ENCODE data around the gene SRSF7.

DNA sequence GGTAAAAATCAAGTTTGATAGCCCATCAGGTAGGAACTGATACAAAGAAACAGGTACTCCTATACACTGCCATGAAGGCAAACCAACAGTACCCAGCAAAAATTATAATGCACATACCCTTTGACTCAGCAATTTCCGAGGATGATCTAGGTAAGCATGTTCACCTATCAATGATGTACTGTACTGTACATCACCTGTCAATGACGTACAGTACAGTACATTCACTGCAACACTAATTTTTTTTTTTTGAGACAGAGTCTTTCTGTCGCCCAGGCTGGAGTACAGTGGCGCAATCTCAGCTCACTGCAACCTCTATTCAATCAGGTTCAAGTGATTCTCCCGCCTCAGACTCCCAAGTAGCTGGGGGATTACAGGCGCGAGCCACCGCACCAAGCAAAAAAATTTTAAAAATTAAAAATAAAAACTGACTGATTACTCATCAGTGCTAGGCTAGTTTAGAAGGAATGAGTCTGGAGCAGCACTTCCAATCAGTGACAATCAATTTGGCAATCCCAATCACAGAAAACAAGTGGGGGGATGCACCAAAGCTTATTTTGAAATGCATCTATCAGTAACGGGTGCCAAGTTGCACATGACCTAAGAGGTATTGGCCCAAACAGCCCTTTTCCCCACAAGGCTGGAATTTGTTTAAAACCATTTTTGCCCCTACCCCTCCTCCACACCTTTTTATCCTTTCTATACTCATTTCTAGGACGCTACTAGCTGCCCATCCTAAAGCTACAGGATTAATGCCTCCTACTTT is 8.2 kb downstream of the SRSF7 start:
- TF ChIP-seq, protein P1, sequence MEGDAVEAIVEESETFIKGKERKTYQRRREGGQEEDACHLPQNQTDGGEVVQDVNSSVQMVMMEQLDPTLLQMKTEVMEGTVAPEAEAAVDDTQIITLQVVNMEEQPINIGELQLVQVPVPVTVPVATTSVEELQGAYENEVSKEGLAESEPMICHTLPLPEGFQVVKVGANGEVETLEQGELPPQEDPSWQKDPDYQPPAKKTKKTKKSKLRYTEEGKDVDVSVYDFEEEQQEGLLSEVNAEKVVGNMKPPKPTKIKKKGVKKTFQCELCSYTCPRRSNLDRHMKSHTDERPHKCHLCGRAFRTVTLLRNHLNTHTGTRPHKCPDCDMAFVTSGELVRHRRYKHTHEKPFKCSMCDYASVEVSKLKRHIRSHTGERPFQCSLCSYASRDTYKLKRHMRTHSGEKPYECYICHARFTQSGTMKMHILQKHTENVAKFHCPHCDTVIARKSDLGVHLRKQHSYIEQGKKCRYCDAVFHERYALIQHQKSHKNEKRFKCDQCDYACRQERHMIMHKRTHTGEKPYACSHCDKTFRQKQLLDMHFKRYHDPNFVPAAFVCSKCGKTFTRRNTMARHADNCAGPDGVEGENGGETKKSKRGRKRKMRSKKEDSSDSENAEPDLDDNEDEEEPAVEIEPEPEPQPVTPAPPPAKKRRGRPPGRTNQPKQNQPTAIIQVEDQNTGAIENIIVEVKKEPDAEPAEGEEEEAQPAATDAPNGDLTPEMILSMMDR (IDR thresholded peaks at IDR 0.05) = no peak
- no peak for TF ChIP-seq POLR2A (IDR thresholded peaks at IDR 0.05)
